ENCODE results near the gene ACAP2. TPM values are rescaled to one million over a fixed set of nuclear protein-coding genes. Genes with fewer than 3 reads are reported as not detected.

ACAP2 gene
- total and polyA plus RNA-seq, 4 donors = 4.5 to 28.5 (median 23.3) TPM

DNA sequence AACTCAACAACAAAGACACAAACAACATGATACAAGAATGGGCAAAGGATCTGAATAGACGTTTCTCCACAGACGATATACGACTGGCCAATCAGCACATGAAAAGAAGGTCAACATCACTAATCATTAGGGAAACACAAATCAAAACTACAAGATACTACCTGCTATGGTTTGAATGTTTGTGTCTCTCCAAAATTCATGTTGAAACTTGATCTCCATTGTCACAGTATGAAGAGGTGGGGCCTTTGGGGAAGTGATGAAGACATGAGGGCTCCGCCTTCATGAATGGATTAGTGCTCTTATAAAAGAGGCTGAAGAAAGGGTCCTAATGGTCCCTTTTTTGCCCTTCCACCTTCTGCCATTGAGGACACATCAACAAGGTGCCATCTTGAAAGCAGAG is 32.3 kb downstream of the ACAP2 start:
- Histone ChIP-seq H3K4me3 (ENCODE audit: low read depth in 1 of 3, low read length in 3 of 3) (no peak overlapping the region), H3K4me1 (ENCODE audit: control insufficient read depth in 4 of 4, insufficient read depth in 4 of 4, low read length in 3 of 4) (no peaks in the 10 kb centered on the region), H3K27me3 (ENCODE audit: control insufficient read depth in 4 of 4, insufficient read depth in 4 of 4, low read length in 3 of 4) (no peaks in the 10 kb centered on the region), H3K9ac (ENCODE audit: low read depth in 1 of 2, low read length in 2 of 2) (no peak overlapping the region), H3K9me3 (ENCODE audit: control insufficient read depth in 4 of 4, low read length in 3 of 4) (no peaks in the 10 kb centered on the region), H3K36me3 (ENCODE audit: control insufficient read depth in 4 of 4, insufficient read depth in 3 of 4, low read depth in 1 of 4, low read length in 3 of 4) (peaks cover 0 to 1% (median 0%) of the 10 kb centered on the region in 4 donors), H3K27ac (ENCODE audit: low read depth in 1 of 2, low read length in 2 of 2) (no peak overlapping the region)
- no peak for TF ChIP-seq NR2F2 (IDR thresholded peaks at IDR 0.05)
- TF ChIP-seq SP1 (IDR thresholded peaks at IDR 0.05) = no peak
- TF ChIP-seq HNF4G (IDR thresholded peaks at IDR 0.05) = no peak
- TF ChIP-seq RAD21 (IDR thresholded peaks at IDR 0.05) = no peak
- WGBS = 95% methylated on average over 4 of the region's 4 CpGs
- DNase-seq (ENCODE audit: low spot score) = no peak

DNA sequence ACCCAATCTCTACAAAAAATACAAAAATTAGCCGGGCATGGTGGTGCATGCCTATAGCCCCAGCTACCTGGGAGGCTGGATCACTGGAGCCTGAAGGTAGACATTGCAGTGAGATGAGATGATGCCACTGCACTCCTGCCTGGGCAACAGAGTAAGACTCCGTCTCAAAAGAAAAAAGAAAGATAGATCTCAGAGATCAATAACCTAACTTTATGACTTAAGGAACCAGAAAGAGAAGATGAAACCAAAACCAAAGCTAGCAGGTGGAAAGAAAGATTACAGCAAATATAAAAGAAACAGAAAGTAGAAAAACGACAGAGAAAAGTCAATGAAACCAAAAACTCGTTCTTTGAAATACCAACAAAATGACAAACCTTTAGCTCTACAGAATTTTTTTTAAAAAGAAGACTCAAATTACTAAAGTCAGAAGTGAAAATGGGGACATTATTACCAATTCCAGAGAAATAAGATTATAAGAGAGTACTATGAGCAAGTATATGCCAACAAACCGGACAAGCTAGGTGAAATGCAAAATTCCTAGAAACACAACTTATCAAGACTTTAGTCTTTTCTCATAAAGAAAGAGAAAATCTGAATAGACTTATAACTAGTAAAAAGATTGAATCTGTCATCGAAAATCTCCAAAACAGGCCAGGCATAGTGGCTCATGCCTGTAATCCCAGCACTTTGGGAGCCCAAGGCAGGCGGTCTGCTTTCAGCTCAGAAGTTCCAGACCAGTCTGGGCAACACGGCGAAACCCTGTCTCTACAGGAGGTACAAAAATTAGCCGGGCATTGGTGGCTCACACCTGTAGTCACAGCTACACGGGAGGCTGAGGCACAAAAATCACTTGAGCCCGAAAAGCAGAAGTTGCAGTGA is 35.0 kb downstream of the ACAP2 start:
- Histone ChIP-seq H3K9me3 (ENCODE audit: control insufficient read depth in 4 of 4, low read length in 3 of 4) (no peaks in the 10 kb centered on the region), H3K27ac (ENCODE audit: low read depth in 1 of 2, low read length in 2 of 2) (no peak overlapping the region), H3K4me1 (ENCODE audit: control insufficient read depth in 4 of 4, insufficient read depth in 4 of 4, low read length in 3 of 4) (no peaks in the 10 kb centered on the region), H3K36me3 (ENCODE audit: control insufficient read depth in 4 of 4, insufficient read depth in 3 of 4, low read depth in 1 of 4, low read length in 3 of 4) (peaks cover 0 to 1% (median 0%) of the 10 kb centered on the region in 4 donors), H3K27me3 (ENCODE audit: control insufficient read depth in 4 of 4, insufficient read depth in 4 of 4, low read length in 3 of 4) (no peaks in the 10 kb centered on the region), H3K4me3 (ENCODE audit: low read depth in 1 of 3, low read length in 3 of 3) (no peak overlapping the region), H3K9ac (ENCODE audit: low read depth in 1 of 2, low read length in 2 of 2) (no peak overlapping the region)
- no peak for TF ChIP-seq GABPA (IDR thresholded peaks at IDR 0.05 in 1 of 2, conservative IDR thresholded peaks at IDR 0.05 in 1 of 2)
- TF ChIP-seq EGR1 (IDR thresholded peaks at IDR 0.05; ENCODE audit: low read depth in 2 of 2) = no peak
- no peak for TF ChIP-seq SP1 (IDR thresholded peaks at IDR 0.05)
- no peak for TF ChIP-seq HNF4A (conservative IDR thresholded peaks at IDR 0.05)
- no peak for TF ChIP-seq FOXA2 (IDR thresholded peaks at IDR 0.05)
- no peak for TF ChIP-seq JUND (IDR thresholded peaks at IDR 0.05)
- TF ChIP-seq RAD21 (IDR thresholded peaks at IDR 0.05) = no peak
- no peak for TF ChIP-seq RXRA (IDR thresholded peaks at IDR 0.05)
- no peak for TF ChIP-seq NR2F2 (IDR thresholded peaks at IDR 0.05)
- TF ChIP-seq FOXA1 (IDR thresholded peaks at IDR 0.05) = no peak
- TF ChIP-seq, protein P1, sequence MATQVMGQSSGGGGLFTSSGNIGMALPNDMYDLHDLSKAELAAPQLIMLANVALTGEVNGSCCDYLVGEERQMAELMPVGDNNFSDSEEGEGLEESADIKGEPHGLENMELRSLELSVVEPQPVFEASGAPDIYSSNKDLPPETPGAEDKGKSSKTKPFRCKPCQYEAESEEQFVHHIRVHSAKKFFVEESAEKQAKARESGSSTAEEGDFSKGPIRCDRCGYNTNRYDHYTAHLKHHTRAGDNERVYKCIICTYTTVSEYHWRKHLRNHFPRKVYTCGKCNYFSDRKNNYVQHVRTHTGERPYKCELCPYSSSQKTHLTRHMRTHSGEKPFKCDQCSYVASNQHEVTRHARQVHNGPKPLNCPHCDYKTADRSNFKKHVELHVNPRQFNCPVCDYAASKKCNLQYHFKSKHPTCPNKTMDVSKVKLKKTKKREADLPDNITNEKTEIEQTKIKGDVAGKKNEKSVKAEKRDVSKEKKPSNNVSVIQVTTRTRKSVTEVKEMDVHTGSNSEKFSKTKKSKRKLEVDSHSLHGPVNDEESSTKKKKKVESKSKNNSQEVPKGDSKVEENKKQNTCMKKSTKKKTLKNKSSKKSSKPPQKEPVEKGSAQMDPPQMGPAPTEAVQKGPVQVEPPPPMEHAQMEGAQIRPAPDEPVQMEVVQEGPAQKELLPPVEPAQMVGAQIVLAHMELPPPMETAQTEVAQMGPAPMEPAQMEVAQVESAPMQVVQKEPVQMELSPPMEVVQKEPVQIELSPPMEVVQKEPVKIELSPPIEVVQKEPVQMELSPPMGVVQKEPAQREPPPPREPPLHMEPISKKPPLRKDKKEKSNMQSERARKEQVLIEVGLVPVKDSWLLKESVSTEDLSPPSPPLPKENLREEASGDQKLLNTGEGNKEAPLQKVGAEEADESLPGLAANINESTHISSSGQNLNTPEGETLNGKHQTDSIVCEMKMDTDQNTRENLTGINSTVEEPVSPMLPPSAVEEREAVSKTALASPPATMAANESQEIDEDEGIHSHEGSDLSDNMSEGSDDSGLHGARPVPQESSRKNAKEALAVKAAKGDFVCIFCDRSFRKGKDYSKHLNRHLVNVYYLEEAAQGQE (IDR thresholded peaks at IDR 0.05) = no peak
- TF ChIP-seq, protein P2, sequence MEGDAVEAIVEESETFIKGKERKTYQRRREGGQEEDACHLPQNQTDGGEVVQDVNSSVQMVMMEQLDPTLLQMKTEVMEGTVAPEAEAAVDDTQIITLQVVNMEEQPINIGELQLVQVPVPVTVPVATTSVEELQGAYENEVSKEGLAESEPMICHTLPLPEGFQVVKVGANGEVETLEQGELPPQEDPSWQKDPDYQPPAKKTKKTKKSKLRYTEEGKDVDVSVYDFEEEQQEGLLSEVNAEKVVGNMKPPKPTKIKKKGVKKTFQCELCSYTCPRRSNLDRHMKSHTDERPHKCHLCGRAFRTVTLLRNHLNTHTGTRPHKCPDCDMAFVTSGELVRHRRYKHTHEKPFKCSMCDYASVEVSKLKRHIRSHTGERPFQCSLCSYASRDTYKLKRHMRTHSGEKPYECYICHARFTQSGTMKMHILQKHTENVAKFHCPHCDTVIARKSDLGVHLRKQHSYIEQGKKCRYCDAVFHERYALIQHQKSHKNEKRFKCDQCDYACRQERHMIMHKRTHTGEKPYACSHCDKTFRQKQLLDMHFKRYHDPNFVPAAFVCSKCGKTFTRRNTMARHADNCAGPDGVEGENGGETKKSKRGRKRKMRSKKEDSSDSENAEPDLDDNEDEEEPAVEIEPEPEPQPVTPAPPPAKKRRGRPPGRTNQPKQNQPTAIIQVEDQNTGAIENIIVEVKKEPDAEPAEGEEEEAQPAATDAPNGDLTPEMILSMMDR (IDR thresholded peaks at IDR 0.05; ENCODE audit: low read depth, low read length, missing input control) = no peak
- TF ChIP-seq, protein P3, sequence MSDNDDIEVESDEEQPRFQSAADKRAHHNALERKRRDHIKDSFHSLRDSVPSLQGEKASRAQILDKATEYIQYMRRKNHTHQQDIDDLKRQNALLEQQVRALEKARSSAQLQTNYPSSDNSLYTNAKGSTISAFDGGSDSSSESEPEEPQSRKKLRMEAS (IDR thresholded peaks at IDR 0.05) = no peak
- TF ChIP-seq YY1 (IDR thresholded peaks at IDR 0.05) = no peak
- no peak for TF ChIP-seq HNF4G (IDR thresholded peaks at IDR 0.05)
- no peak for TF ChIP-seq TAF1 (conservative IDR thresholded peaks at IDR 0.05)
- TF ChIP-seq, protein P4, sequence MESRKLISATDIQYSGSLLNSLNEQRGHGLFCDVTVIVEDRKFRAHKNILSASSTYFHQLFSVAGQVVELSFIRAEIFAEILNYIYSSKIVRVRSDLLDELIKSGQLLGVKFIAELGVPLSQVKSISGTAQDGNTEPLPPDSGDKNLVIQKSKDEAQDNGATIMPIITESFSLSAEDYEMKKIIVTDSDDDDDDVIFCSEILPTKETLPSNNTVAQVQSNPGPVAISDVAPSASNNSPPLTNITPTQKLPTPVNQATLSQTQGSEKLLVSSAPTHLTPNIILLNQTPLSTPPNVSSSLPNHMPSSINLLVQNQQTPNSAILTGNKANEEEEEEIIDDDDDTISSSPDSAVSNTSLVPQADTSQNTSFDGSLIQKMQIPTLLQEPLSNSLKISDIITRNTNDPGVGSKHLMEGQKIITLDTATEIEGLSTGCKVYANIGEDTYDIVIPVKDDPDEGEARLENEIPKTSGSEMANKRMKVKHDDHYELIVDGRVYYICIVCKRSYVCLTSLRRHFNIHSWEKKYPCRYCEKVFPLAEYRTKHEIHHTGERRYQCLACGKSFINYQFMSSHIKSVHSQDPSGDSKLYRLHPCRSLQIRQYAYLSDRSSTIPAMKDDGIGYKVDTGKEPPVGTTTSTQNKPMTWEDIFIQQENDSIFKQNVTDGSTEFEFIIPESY (IDR thresholded peaks at IDR 0.05) = no peak
- DNase-seq (ENCODE audit: low spot score) = no peak
- WGBS = 93% methylated on average over 12 of the region's 12 CpGs

All from liver (tissue), 9 donors.